HG02840 (cell line): ENCODE results near the gene TEX26.
A peak's percentile ranks its signal among the peaks of the same experiment; 100 is the strongest.

ENCODE experiments used
- ATAC-seq: cut with Tn5 transposase; IDR thresholded peaks from one replicate; pipeline ENCODE4 v1.9.1; 2021; ENCODE audit warnings: mild to moderate bottlenecking, moderate library complexity, moderate number of reproducible peaks; ENCODE audit not compliant: unreplicated experiment, low FRiP score

TEX26 gene

GRCh38 chr13:30972888-30973377 is 40.5 kb downstream of the TEX26 start:
- ATAC-seq = no peak

- ATAC-seq = no peak
Observed at GRCh38 chr13:30974350-30974749, 41.9 kb downstream of the TEX26 start.

- ATAC-seq = no peak
Observed at GRCh38 chr13:30976025-30976424, 43.6 kb downstream of the TEX26 start.

GRCh38 chr13:30978981-30979956 is 46.8 kb downstream of the TEX26 start:
- ATAC-seq = no peak

GRCh38 chr13:30982506-30982905 is 50.0 kb downstream of the TEX26 start:
- no peak for ATAC-seq

- no peak for ATAC-seq
Observed at GRCh38 chr13:30982906-30983305, 50.5 kb downstream of the TEX26 start.

GRCh38 chr13:30983431-30983830 is 51.0 kb downstream of the TEX26 start:
- ATAC-seq = no peak

GRCh38 chr13:30984620-30985019 is 52.2 kb downstream of the TEX26 start:
- ATAC-seq = peak; percentile 72

GRCh38 chr13:30985637-30986205 is 53.3 kb downstream of the TEX26 start:
- no peak for ATAC-seq

- no peak for ATAC-seq
Observed at GRCh38 chr13:30991184-30991583, 58.7 kb downstream of the TEX26 start.

- ATAC-seq = no peak
Observed at GRCh38 chr13:30991922-30992321, 59.5 kb downstream of the TEX26 start.

GRCh38 chr13:30995331-30995730 is 62.9 kb downstream of the TEX26 start:
- no peak for ATAC-seq

GRCh38 chr13:30997697-30998096 is 65.2 kb downstream of the TEX26 start:
- ATAC-seq = no peak

GRCh38 chr13:30998136-30999088 is 66.0 kb downstream of the TEX26 start:
- no peak for ATAC-seq

GRCh38 chr13:31000889-31001288 is 68.4 kb downstream of the TEX26 start:
- no peak for ATAC-seq

- no peak for ATAC-seq
Observed at GRCh38 chr13:31001647-31002046, 69.2 kb downstream of the TEX26 start.

GRCh38 chr13:31005066-31005465 is 72.6 kb downstream of the TEX26 start:
- no peak for ATAC-seq

- no peak for ATAC-seq
Observed at GRCh38 chr13:31007417-31007816, 75.0 kb downstream of the TEX26 start.

GRCh38 chr13:31008400-31009115 is 76.1 kb downstream of the TEX26 start:
- ATAC-seq = no peak

GRCh38 chr13:31009166-31009565 is 76.7 kb downstream of the TEX26 start:
- ATAC-seq = no peak
